Heart left ventricle (tissue), 13 donors: ENCODE results near the gene GATM.

Experiments
- CTCF ChIP-seq, 12 donors: fragments of 200-600 bp; sonication (generic) in 4 of 12; IDR thresholded peaks; one replicate each; pipeline versions ENCODE4 v1.5.0 to v1.8.0; 2018 to 2022; ENCODE audit warnings: antibody characterized with exemption in 12 of 12, mild to moderate bottlenecking in 5 of 12
- POLR2A ChIP-seq, 2 donors: fragments of 450-650 bp; IDR thresholded peaks; one replicate each; pipeline ENCODE4 v1.6.1; 2017; ENCODE audit warnings: antibody characterized with exemption in 2 of 2, mild to moderate bottlenecking in 2 of 2, moderate library complexity in 2 of 2
- donor health status: ischemic (EF 13 %, LVEDD 7.1; RV severe dilation, severe dysfunction).
- donor health status: DM: no; HTN: yes; CAD: no.
- donor health status: DM: no; HTN: no; CAD: no.
- donor health status: ischemic (EF 25% LVEDD 6.9; RV normal size, moderate dysfunction).
- donor health status: ischemic (EF 25% LVEDD 5.7; RV mildly dilated, moderate dysfunction).
- donor health status: ischemic (EF 35%, LVEDD 5.7; RV mildly dilated, moderate dysfunction).
- donor health status: nonischemic (EF 11% LVEDD 7.7; RV severe dilation, severe dysfunction).
- donor health status: DM: yes; HTN: yes; CAD: no.
- donor health status: PGD.
- donor health status: ischemic (EF 29% LVEDD 5.4; RV normal size, mild dysfunction).
- donor health status: nonischemic (EF 23%, LVEDD 6.1; RV moderate dilation, normal function).

GRCh38 chr15:45338417-45338816 lies 39.9 kb downstream of the GATM start:
- TF ChIP-seq CTCF (IDR thresholded peaks at IDR 0.05) = no peak
- no peak for TF ChIP-seq POLR2A (IDR thresholded peaks at IDR 0.05)
